AG09309 (cell line): ENCODE results near the gene DISP2.
A peak's percentile ranks its signal among the peaks of the same experiment; 100 is the strongest.

Experiments used
- DNase-seq: peaks from one replicate; pipeline ENCODE4 v3.0.0-alpha.2; 2010; ENCODE audit warnings: low read depth
- H3K4me3 ChIP-seq: 2 replicates; pipeline ENCODE4 v1.5.1; 2011; ENCODE audit warnings: mild to moderate bottlenecking, low read depth, low read length, moderate library complexity; ENCODE audit not compliant: control insufficient read depth
- CTCF ChIP-seq: IDR thresholded peaks from 2 replicates; pipeline ENCODE4 v1.5.1; 2011; ENCODE audit warnings: mild to moderate bottlenecking, low read depth, low read length, inconsistent platforms; ENCODE audit not compliant: insufficient read depth, control insufficient read depth; ENCODE audit errors: missing control alignments

Gene DISP2

GRCh38 chr15:40342416-40343320, 15.4 kb upstream of the DISP2 start:
- no peak for TF ChIP-seq CTCF
- H3K4me3 ChIP-seq = no peak overlapping the region
- no peak for DNase-seq

DNA sequence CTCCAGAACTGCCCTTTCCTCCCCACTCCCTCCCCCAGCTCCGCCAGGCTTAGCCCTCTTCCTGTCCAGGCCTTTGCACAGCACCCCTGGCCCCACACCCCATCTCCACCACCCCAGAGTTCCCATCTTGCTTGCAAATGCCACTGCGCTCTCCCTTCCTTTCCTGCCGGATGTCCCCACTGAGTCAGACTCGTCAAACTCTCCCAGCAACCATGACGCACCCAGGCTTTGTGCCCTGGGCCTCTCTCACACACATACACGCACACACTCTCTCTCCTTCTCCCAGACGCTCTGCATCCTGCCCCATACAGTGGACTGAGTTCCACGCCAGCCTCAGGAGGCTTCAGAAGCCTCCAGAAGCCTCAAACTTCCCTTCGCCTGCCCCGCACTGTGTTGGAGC, 14.5 kb upstream of the DISP2 start:
- peak; percentile 49 for DNase-seq
- no peak for TF ChIP-seq CTCF

DNA sequence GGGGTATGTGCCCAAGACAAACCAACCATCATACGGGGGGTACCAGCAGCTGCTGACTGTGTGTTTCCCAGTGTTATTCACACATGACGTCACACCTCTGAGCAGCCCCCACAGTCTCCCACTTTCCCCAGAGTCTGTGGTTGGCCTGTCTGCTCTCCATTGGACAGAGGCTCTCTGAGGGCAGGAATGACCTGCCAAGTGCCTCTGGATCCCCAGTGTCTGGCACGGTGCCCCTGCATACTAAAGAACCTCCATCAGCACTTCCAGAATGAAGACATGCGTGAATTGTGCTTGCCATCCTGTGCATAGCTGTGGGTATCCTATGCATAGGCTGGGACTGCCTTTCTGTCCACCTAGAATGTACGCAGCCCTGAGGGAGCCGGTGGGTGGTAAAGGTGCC, 13.8 kb upstream of the DISP2 start:
- no peak overlapping the region for H3K4me3 ChIP-seq
- DNase-seq = no peak
- TF ChIP-seq CTCF = no peak

More for the DNA sequence above, 14.5 kb upstream of the DISP2 start:
- H3K4me3 ChIP-seq = no peak overlapping the region

DNA sequence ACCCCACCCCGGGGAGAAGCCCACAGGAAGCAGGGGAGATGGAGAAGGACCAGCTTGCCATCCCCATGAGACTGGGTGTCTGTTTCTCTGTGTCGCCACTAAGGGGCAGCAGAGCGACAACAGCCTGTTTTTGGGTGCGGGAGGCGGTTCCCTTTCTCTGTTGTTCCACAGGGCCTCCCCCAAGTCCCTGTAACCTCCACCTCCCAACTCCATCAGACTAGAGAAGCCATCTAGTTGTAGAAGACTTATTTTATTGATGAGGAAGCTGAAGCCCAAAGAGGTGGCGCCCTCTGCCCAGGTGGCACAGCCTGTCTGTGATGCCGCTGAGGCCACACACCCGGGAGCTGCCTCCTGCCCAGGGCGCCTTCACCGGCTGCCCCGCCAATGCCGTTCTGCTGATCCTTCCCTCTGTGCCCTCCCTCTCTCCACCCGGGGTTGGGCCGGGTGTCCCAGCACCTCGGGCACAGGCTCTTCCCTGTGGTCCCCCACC, 13.3 kb upstream of the DISP2 start:
- no peak overlapping the region for H3K4me3 ChIP-seq
- no peak for DNase-seq
- peak; percentile 81 for TF ChIP-seq CTCF

DNA sequence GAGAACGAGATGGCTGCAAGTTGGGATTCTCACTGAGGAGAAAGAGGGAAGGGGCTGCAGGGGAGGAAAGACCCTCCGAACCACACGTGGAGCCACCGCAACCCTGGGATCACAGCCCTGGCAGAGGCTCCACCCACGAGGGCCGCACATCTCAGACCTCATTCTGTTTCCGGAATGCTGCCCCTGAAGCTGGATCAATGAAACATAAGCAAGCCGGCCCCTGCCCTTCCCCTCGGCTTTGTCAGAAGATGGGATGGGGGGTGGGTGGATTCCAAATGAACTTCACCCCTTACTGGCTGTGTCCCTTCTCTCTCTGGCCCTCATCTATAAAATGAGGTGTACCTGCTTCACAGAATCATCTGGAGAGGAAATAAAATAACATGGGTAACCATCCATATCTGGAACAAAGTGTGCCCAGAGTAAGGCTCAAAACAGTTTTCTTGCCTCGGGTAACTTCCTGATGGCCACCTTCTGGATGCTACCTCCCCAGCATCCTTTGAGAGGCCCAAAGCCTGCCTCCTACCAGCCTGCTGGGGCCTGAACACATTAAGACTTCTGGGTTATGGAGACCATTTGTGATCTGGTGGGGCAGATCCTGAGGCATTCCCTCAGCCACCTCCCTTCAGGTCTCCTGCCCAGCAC, 12.7 kb upstream of the DISP2 start:
- no peak for DNase-seq
- no peak overlapping the region for H3K4me3 ChIP-seq
- no peak for TF ChIP-seq CTCF

DNA sequence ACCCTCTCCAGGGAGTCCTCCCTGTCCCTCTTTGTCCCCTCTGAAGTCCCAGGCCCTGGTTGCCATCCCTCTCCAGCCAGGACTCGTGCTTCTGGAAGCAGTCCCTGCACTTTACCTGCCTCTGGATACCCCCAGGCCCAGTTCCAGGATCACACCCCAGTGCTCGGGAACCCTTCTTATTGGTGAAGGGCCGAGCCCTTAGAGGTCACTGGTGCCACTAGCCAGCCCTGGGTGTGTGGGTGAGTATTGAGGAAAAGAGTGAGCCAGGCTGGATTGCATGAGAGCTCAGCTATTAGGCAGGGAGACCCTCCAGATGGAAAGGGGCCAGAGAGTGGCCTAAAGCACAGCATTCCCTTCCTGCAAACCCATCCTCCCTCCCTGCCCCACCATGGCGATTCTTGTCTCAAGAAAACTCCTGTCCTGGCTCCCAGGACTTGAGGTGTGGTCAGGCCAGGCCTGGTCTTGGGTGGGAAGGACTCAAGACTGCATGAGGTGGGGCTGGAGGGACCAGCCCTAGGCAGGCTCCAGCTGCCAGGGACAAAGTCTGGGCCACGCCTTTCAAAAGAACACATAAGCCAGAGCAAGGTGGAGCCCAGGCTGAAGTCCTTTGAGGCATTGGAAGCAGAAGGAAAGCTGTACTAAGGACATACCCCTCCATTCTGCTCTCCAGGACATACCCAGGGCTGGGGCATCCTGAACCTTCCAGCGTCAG, 12.0 kb upstream of the DISP2 start:
- no peak for DNase-seq
- no peak for TF ChIP-seq CTCF

More for the DNA sequence above, 12.0 kb upstream of the DISP2 start:
- H3K4me3 ChIP-seq = no peak overlapping the region
